ENCODE data around the gene ABHD11.

GRCh38 chr7:73738220-73738611 lies 386 bp downstream of the ABHD11 start:
- TF ChIP-seq CTCF (IDR thresholded peaks at IDR 0.05) = no peak
- no peak for TF ChIP-seq EP300 (IDR thresholded peaks at IDR 0.05)

Measured in gastroesophageal sphincter (tissue), 3 donors.